GM18526 (cell line): Measurements from ENCODE around the gene ROCK2.

Source experiments
- POLR2A ChIP-seq: IDR thresholded peaks from 3 replicates; pipeline ENCODE4 v1.6.1; 2011; ENCODE audit not compliant: insufficient read length; ENCODE audit errors: extremely low read depth

The ROCK2 gene

DNA sequence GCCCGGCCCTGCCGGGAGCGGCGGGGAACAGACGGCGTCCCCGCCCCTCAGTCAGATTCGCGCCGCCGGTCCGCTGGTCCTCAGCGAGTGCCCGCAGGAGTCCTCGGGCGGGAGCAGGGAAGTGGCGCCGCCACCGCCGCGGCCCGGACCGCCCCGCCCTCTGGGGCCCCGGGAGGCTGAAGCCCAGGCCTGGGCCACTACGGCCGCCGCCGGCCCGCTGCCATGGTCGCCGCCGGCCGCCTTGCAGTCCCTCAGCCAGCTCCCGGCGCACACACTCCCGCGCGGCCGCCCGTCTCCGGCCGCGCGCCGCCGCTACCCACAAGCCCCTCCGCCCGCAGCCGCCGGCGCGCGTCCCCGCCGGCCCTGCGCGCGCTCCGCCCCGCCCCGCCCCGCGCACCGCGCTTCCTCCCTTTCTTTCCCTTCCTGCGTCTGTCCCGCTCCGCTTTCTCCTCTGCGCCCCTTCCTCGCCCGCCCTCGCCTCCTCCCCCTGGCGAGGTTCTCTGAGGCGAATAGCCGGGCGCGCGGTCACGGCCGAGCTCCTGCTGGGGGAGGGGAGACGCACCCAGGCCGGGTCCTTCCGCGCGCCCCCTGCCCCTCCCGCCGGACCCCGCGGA, at the start of gene ROCK2:
ROCK2 (minus strand) TSS at position 295 of the 614 bp plus-strand sequence. CDS start 500 bp downstream, outside the sequence.
- peak; percentile 68 for TF ChIP-seq POLR2A

DNA sequence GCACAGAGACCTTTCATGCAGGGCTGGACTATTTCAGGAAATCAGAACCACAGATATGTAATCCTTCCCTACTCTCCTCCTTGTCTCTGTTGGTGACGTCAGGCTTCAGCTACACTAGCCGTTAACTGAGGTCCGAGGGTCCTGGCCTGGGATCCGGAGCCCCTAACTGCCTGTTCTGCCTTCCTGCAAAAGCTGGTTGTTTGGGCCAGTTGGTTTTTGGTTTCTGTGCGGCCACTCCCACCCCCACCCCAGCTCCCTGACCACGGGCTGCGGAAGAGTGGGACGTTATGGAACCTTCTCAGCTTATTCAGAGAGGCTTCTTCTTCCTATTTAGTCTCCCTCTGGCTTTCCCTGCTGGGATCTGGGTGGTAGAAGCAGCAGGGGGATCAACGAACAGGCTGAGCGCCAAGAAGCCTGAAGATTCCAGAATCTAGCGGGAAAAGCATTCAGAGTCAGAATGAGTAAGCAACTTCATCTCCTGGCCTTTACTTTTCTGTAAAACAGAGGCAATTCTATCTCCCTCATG, 49.3 kb upstream of the ROCK2 start:
- no peak for TF ChIP-seq POLR2A

DNA sequence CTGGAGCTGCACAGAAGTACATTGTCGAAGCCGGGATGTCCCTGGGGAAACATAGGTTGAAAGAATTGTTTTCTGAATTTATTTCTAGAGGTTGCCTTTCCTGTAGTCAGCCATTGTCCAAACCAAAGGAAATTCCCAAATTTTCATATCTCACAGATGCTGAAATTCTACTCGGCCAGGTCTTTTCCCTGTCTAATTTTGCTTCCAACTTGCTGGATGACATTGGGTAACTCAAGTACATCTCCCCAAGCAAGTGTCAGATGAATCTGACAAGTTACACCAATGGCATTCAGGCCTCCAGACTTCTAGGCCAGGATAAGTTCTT, 47.5 kb upstream of the ROCK2 start:
- TF ChIP-seq POLR2A, result no peak

DNA sequence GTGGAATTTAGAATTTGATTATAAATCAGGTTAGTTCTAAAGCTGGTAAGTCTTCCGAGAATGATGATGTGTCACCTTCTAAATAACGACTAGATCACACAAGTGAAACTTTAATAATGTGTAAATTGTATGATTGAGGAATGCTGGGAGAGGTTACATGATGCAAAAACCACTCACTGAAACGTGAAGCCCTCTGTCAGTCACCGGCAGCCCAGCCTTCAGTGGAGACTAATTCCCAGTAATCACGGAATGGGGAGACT, 45.9 kb upstream of the ROCK2 start:
- no peak for TF ChIP-seq POLR2A

DNA sequence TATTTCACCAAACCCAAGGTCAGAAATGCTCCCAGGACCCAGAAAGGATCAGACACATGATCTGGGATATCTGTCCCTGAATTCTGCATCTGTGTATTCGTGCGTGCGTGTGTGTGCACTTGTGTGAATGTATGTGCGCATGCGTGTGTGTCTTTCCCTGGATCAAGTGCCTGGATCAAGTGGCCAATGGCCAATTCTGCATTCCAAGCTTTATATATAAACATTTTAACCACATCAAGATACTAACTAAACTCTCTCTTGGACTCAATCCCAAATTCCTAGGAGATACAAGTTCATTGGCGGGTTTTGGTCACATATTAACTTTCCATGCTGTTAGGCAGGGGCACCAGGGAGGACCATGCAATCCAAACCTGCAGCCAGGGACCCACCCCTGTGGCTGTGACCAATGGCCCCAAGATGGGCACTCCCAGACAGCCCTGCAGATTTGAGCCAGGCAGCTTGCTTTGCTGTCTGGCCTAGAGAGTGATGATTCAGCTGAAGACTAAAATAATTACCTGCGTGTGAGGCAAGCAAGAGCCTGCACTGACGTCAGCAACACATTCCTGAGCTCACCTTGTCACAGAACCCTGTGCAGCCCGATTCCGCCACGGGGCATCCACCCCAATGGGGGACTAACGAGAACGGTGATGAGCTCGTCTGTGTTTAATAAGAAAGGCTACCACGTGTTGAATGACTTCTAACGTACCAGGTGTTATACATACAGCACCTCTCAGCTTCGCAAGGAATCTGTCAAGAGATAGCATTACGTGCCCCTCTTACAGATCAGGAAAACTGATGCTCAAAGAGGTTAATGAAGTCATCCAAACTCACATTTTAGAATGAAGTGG, 45.3 kb upstream of the ROCK2 start:
- no peak for TF ChIP-seq POLR2A

DNA sequence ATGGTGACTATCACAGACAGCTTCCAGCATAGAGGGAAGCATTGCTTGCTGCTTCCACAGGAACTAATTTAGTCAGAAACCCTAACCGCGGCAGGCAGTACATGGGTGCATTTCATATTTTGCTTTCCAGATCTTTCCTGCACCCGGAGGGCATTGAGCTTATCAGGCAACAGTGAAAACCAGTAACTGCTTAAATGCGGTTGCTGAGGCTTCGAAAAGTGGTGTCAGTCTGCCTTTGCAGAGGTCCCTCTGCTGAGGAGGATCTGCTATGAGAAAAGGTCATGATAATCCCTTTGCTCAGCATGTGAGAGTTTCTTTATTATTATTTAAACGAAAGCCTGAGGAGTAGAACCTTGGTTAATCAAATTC, 44.6 kb upstream of the ROCK2 start:
- TF ChIP-seq POLR2A, result no peak

DNA sequence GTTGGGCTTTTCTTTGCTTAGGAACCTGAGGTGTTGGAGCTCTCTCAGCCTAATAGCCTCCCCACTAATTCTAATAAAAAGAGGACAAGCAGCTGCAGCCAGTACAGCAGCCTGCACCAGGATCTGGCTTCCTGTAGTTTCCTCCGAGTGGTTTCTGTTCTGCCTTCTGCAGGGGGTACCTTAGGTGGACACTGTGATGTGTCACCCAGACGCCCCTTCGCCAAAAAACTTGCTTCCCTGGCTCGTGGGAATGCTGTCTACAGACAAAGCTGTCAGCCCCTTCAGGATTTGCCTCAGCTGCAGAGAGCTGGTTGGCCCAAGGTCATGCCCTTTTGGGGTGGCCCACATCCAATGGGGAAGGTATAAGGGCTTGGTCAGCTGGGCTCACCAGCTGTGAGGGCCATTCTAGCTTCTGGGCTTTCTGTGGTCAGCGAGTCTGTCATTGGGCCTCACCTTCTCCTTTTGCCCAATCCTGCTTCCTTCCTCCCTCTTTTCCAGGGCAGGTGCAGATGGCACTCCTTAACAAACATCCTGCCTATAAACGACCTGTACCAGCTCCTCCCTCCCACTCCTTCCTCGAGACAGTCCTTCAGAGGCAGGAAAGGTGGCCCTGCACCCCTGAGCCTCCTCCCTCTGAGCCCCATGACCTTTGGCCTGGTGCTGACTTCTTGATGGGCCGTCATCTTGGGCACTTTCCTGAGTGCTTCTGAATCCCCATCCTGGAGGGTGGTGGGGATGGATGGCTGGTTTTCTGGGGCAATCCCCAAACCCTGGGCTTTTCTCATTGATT, 44.0 kb upstream of the ROCK2 start:
- TF ChIP-seq POLR2A, result no peak

DNA sequence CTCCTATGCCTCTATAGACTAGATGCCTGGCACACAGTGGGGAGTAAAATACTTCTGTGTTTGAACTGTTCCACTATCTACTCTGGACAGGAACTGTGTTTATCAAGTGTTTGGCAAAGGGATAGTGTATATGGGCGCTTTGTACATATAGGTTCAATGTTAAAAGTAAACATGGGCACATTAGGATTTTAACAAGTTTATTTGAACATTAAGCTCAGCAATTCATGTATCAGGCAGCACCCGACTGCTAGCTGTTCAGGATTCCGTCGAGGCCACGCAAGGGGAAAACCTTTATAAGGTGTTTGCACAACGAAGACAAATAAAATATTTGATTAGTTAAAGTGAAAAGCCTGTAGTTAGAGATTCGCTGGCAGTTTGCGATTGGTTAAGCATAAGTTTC, 43.4 kb upstream of the ROCK2 start:
- TF ChIP-seq POLR2A, result no peak

DNA sequence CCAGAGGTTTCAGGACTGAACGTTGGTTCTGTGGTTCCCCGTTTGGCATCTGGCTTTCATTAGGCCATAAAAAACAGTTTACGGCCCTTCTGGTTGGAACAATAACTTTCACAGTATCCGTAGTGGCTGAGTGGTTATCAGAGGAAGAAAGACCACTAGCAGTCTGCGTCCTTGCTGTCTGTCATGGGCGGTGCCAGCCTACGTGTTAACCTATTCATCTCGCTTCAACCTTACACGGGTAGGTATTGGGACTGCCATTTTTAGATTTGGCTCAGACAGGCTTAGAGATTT, 42.6 kb upstream of the ROCK2 start:
- no peak for TF ChIP-seq POLR2A

DNA sequence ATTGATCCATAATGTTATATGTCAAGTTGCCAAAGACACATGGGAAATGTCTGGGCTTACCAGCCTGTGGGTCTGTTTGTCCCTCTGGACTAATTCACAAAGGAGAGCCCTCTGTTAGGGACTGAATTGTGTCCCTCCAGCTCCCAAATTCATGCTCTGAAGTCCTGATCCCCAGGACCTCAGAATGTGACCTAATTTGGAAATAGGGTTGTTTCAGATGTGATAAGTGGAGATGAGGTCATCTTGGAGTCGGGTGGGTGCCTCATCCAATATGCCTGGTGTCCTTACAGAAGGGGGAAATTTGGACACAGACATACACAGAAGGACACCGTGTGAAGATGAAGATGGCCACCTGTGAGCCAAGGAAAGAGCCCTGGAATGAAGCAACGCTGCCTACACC, 41.4 kb upstream of the ROCK2 start:
- TF ChIP-seq POLR2A, result no peak

DNA sequence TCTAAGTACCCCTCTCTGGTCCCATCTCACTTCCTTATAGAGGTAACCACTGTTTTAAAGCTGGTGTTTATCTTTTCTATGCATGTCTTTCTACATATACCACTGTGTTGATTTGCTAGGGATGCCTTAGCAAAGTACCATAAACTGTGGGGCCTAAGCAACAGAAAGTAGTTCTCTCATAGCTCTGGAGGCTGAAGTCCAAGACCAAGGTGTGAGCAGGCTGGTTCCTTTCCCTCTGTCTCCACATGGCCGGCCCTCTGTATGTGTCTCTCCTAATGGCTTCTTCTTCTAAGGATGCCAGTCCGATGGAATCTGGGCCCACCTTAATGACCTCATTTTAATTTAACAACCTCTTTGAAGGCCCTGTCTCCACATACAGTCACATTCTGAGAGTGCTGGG, 40.8 kb upstream of the ROCK2 start:
- no peak for TF ChIP-seq POLR2A

DNA sequence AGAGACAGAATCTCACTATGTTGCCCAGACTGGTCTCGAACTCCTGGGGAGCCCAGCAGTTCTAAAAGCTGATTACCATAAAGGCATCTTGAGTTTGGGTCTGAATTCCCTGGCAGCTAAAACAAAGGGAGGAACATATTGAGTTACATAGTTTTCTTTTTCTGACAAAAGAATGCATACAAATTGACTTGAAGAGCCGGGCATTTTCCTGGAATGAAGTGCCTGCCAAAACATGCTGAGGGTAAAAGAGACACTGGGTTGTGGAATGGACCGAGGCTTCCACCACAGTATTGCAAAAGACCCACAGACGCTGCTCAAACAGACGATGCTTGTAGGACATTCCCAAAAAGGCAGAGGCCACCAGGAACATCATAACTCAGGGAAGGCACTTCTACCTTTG, 35.1 kb upstream of the ROCK2 start:
- no peak for TF ChIP-seq POLR2A

DNA sequence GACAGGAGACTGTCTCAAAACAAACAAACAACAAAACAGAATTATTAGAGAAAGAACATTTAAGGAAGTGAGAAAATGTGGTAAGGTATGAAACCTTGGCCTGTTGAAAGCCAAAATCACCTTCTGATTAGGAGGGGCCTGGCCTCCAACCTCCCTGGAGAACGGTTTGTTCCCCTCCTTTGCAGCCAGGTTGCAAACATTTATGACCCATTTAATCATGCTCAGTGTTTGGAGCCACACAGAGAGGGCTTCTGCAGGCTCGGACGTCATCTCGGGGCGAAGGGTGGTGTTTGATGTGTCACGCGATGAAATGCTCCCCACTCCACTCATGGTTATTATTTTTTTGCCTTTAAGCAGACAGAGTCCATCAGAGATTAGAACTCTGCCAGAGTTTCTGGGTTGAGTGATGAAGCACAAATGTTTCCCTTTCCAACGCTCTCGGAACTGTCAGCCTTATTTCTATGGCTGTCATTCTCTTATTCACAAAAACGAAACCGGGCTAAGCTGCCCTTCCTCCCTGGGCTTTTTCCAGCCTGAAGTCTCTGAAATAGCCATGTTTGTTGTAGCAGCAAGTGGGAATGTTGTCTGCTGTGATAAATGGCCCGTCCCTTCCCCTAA, 33.6 kb upstream of the ROCK2 start:
- TF ChIP-seq POLR2A, result no peak

DNA sequence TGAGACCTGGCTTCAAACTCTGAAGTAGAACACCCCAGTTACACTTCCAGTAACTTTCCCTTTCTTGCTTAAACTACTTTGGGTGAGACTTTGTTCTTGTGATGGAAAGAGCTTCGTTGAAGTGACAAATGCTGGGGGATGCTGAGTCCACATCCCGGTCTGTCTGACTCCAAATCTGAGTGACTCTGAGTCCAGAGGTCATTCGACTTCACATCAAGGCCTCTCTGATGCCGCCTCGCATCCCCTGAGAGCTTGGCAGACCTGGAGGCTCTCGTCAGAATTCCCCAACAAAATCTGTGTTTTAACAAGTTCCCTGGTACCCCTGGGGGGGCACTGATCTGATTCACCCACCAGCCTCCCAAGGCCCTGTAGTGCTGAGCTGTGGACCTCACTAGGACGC, 31.6 kb upstream of the ROCK2 start:
- TF ChIP-seq POLR2A, result no peak

DNA sequence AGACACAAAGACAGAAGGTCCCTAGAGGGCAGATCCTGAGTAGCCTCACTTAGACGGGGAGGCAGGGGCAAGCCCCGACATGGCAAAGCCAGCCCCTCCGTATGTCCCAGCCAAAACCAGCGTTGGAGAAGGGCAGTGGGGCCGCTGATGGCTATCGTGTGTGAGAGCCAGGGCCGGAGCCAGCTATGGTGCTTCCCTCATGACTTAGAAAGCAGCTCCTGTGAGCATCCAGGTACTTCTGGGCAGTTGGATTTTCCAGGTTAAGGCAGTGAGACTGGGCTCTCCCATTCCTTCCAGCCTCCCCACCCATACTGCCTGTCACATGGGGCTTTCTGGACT, 31.2 kb upstream of the ROCK2 start:
- no peak for TF ChIP-seq POLR2A

DNA sequence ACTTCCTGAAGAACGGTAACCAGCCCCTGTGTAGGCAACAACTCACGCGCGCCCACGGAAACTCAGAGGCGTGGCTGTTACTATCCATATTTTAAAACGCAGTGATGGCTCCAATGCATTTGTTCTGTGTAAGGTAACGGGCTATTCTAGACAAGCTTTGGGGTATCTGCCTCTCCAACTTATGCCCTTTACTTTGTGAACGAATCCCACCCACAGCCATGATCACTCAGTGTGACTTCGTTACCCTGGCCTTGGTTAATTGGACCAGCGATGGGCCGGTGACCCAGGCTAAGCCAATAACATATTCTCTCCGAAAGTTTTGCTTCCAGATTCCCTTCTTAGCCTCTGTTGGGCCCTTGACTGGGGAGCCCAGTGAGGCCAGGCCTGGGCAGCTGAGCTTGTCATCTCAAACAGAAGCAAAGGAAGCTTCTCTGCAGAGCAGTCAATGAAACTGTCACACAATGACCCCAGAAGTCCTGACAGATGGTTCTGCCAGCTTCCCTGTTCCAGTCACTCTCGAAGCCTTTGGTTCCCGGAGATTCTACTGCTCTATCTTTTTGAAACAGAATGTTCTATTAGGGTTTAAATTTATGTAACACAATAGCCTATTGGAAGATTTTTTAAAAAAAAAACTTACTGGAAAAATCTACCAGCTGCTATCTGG, 30.7 kb upstream of the ROCK2 start:
- TF ChIP-seq POLR2A, result no peak

DNA sequence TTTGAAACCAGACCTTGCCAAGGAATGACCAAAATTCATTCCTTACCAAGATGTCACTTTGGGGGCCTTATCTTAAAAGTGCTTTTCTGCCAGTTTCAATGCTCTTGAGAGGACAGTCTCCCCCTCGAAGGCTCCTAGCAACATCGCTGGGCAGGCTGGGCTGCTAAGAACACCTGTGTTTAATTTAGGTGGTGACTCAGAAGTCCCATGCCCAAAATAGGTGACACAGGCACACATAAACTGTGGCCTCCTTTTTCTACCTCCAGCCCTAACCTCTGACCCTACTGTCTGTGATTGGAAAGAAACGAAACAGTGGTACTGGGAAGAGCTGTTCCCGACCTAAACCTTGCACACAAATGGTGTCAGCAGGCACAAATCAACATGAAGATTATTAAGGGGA, 28.7 kb upstream of the ROCK2 start:
- no peak for TF ChIP-seq POLR2A
